GM18502 (cell line): Measurements from ENCODE around the gene EPB41L2.

Experiments
- ATAC-seq: cut with Tn5 transposase; IDR thresholded peaks from one replicate; pipeline ENCODE4 v1.9.1; 2021; ENCODE audit warnings: mild to moderate bottlenecking; ENCODE audit not compliant: unreplicated experiment, poor library complexity

Gene EPB41L2

GRCh38 chr6:131062241-131063027 is 611 bp downstream of the EPB41L2 start:
- peak; percentile 17 for ATAC-seq

- no peak for ATAC-seq
Measured at GRCh38 chr6:131061751-131062119, 1.3 kb downstream of the EPB41L2 start.

- peak; percentile 24 for ATAC-seq
Measured at GRCh38 chr6:131061041-131061750, 1.8 kb downstream of the EPB41L2 start.

GRCh38 chr6:131060311-131060710 is 2.7 kb downstream of the EPB41L2 start:
- no peak for ATAC-seq

- no peak for ATAC-seq
Measured at GRCh38 chr6:131059486-131059885, 3.6 kb downstream of the EPB41L2 start.

GRCh38 chr6:131058236-131058635 is 4.8 kb downstream of the EPB41L2 start:
- no peak for ATAC-seq

GRCh38 chr6:131054392-131055250 is 8.4 kb downstream of the EPB41L2 start:
- ATAC-seq: no peak

GRCh38 chr6:131053546-131054240 is 9.4 kb downstream of the EPB41L2 start:
- no peak for ATAC-seq

- ATAC-seq: no peak
Measured at GRCh38 chr6:131052181-131052580, 10.9 kb downstream of the EPB41L2 start.

- no peak for ATAC-seq
Measured at GRCh38 chr6:131051341-131051740, 11.7 kb downstream of the EPB41L2 start.

- no peak for ATAC-seq
Measured at GRCh38 chr6:131049608-131050007, 13.4 kb downstream of the EPB41L2 start.

GRCh38 chr6:131048933-131049515 is 14.0 kb downstream of the EPB41L2 start:
- ATAC-seq: no peak

GRCh38 chr6:131048459-131048858 is 14.6 kb downstream of the EPB41L2 start:
- ATAC-seq: no peak

- ATAC-seq: no peak
Measured at GRCh38 chr6:131045139-131045538, 17.9 kb downstream of the EPB41L2 start.

GRCh38 chr6:131043902-131044447 is 19.1 kb downstream of the EPB41L2 start:
- ATAC-seq: no peak

- ATAC-seq: no peak
Measured at GRCh38 chr6:131042664-131043063, 20.4 kb downstream of the EPB41L2 start.

GRCh38 chr6:131041814-131042213 is 21.2 kb downstream of the EPB41L2 start:
- ATAC-seq: no peak

GRCh38 chr6:131040866-131041265 is 22.2 kb downstream of the EPB41L2 start:
- ATAC-seq: no peak

GRCh38 chr6:131039345-131039680 is 23.7 kb downstream of the EPB41L2 start:
- ATAC-seq: no peak
